HepG2 (cell line): Measurements from ENCODE around the gene LGALS7B. TPM values are rescaled to one million over a fixed set of nuclear protein-coding genes. Genes with fewer than 3 reads are reported as not detected.
A peak's percentile ranks its signal among the peaks of the same experiment; 100 is the strongest.

Experiments
- AGO2 ChIP-seq: fragments of 200-400 bp; formaldehyde crosslinking; optimal IDR thresholded peaks from 2 replicates; pipeline ENCODE3; 2017; ENCODE audit warnings: mild to moderate bottlenecking, low read depth, low read length, moderate library complexity
- DNMT3B ChIP-seq: conservative IDR thresholded peaks from 2 replicates; pipeline ENCODE4 v1.6.1; 2016; ENCODE audit warnings: missing biosample characterization, control low read depth
- GATAD1 ChIP-seq: IDR thresholded peaks from 2 replicates; pipeline ENCODE4 v1.6.1; 2016; ENCODE audit warnings: missing genetic modification reagents, missing compliant biosample characterization
- GATAD2A ChIP-seq: IDR thresholded peaks from 2 replicates; pipeline ENCODE4 v1.6.1; 2016
- HOXD1 ChIP-seq: sonication (generic); formaldehyde crosslinking; IDR thresholded peaks from 2 replicates; pipeline ENCODE4 v1.5.0; 2020; ENCODE audit warnings: missing genetic modification reagents
- ISX ChIP-seq: sonication (generic); formaldehyde crosslinking; conservative IDR thresholded peaks from 2 replicates; pipeline ENCODE4 v1.5.0; 2020; ENCODE audit warnings: missing genetic modification reagents
- KAT7 ChIP-seq: IDR thresholded peaks from 2 replicates; pipeline ENCODE4 v1.6.1; 2018; ENCODE audit warnings: borderline replicate concordance, missing compliant biosample characterization
- MED13 ChIP-seq: sonication (generic); formaldehyde crosslinking; IDR thresholded peaks from 2 replicates; pipeline ENCODE4 v1.5.0; 2020; ENCODE audit warnings: missing genetic modification reagents
- POLR2A ChIP-seq, 2 experiments: IDR thresholded peaks; 2 replicates each; pipeline ENCODE4 v1.6.1; 2011; ENCODE audit warnings: low read depth in 2 of 2, low read length in 2 of 2, mild to moderate bottlenecking in 1 of 2, moderate library complexity in 1 of 2; ENCODE audit not compliant: insufficient read depth in 1 of 2
- POLR2AphosphoS2 ChIP-seq: IDR thresholded peaks from 2 replicates; pipeline ENCODE4 v1.6.1; 2011; ENCODE audit warnings: low read depth, low read length, improper control_type of control experiment
- SMARCC2 ChIP-seq: fragments of 450-650 bp; IDR thresholded peaks from 2 replicates; pipeline ENCODE4 v1.6.1; 2017; ENCODE audit warnings: antibody characterized with exemption, mild to moderate bottlenecking
- SRSF9 ChIP-seq: fragments of 200-400 bp; formaldehyde crosslinking; IDR thresholded peaks from 2 replicates; pipeline ENCODE4 v1.6.1; 2018; ENCODE audit warnings: borderline replicate concordance, mild to moderate bottlenecking, low read depth, low read length; ENCODE audit not compliant: insufficient read depth, poor library complexity, severe bottlenecking
- ZFP36 ChIP-seq: fragments of 150-350 bp; IDR thresholded peaks from 2 replicates; pipeline ENCODE4 v1.6.1; 2018; ENCODE audit warnings: borderline replicate concordance, low read length, low read depth; ENCODE audit not compliant: partially characterized antibody
- ZNF10 ChIP-seq: sonication (generic); formaldehyde crosslinking; IDR thresholded peaks from 2 replicates; pipeline ENCODE4 v1.4.0; 2020; ENCODE audit warnings: mild to moderate bottlenecking, low read depth, missing genetic modification reagents, borderline replicate concordance
- ZNF558 ChIP-seq: sonication (generic); formaldehyde crosslinking; IDR thresholded peaks from 2 replicates; pipeline ENCODE4 v1.9.0; 2022; ENCODE audit warnings: mild to moderate bottlenecking, missing genetic modification reagents, borderline replicate concordance
- ZNF850 ChIP-seq: sonication (generic); formaldehyde crosslinking; conservative IDR thresholded peaks from 2 replicates; pipeline ENCODE4 v1.9.0; 2021; ENCODE audit warnings: mild to moderate bottlenecking, missing genetic modification reagents
- polyA plus RNA-seq, 8 experiments: library from polyadenylated mRNA; depleted of rRNA in 3 of 8; stranded (reverse) in 7 of 8; unstranded in 1 of 8; fragments of >200 nt; fragmentation: Illumina TruSeq in 4 of 8; extraction: Trizol in 4 of 8; gene quantifications; 2 replicates each; pipeline versions ENCODE4 v1.2.1 to v1.2.3, GENCODE V29; 2011 to 2016; ENCODE audit warnings: low read depth in 4 of 8, missing spikeins in 1 of 8, mixed read lengths in 1 of 8; ENCODE audit not compliant: insufficient read depth in 1 of 8
- total RNA-seq, 5 experiments: library from RNA; depleted of rRNA; stranded (reverse); fragments of >200 nt; fragmentation: Illumina TruSeq; extraction: Trizol; gene quantifications; 2 replicates each; pipeline ENCODE4 v1.2.3, GENCODE V29; 2016; ENCODE audit warnings: low read depth in 1 of 5
- TF ChIP-seq, protein P1 (sequence below): sonication (generic); formaldehyde crosslinking; IDR thresholded peaks from 2 replicates; pipeline ENCODE4 v1.5.0; 2020; ENCODE audit warnings: missing genetic modification reagents
- TF ChIP-seq, protein P2 (sequence below): IDR thresholded peaks from 2 replicates; pipeline ENCODE4 v1.6.1; 2016; ENCODE audit warnings: low read depth, missing genetic modification reagents, missing compliant biosample characterization
- TF ChIP-seq, protein P3 (sequence below): sonication (generic); formaldehyde crosslinking; IDR thresholded peaks from 2 replicates; pipeline ENCODE4 v1.8.1; 2023; ENCODE audit warnings: mild to moderate bottlenecking, missing genetic modification reagents
- TF ChIP-seq, protein P4 (sequence below): IDR thresholded peaks from 2 replicates; pipeline ENCODE4 v1.6.1; 2012; ENCODE audit warnings: inconsistent platforms

LGALS7B gene
- total and polyA plus RNA-seq, 2 of the 13 experiments (the other 11 are each of a cell fraction or from before 2014, with no cell fraction given) = 1.7 to 2.1 TPM

DNA sequence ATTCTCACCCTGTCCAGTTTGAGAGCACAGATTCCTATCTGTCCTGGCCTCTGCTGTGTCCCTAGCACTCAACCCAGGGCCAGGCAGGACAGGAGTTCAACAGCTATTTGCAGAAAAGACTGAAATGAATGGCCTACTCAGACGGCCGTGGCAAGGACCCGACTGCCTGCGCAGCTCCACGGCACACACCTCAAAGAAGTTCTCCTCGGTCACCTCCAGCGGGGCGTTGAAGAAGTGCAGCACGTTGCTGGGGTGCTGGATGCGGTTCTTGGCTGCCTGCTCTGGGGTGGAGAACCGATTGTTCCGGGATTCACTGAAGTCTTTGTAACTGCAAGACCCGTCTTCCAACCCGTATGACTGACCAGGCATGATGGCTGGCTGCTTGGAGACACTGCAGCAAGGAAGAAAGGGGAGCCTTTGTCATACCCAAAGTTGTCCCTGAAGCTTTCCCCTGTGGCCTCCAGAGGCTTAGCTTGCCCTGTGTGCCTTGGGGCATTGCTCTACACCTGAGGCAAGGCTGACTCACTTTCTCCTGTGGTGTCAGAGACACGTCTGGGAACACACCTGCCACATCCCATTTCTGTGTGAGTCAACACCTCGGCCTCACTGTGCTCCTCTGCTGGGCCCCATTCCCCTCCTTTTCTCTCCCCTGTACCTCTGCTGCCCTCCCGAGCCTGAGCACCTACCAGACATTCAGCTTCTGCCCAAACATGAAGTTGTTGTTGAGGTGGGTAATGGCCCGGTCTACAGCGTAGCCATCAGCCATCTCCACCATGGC, 49.4 kb downstream of the LGALS7B start (continued):
- no peak for TF ChIP-seq SRSF9
- no peak for TF ChIP-seq HOXD1
- TF ChIP-seq, protein P1, sequence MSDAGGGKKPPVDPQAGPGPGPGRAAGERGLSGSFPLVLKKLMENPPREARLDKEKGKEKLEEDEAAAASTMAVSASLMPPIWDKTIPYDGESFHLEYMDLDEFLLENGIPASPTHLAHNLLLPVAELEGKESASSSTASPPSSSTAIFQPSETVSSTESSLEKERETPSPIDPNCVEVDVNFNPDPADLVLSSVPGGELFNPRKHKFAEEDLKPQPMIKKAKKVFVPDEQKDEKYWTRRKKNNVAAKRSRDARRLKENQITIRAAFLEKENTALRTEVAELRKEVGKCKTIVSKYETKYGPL (CRISPR knock-in tag) = no peak
- TF ChIP-seq ZNF850 (CRISPR knock-in tag) = no peak
- no peak for TF ChIP-seq DNMT3B (CRISPR knock-in tag)
- peak in 1 of 2 experiments; percentile 8; a peak in 2 of 4 replicates for TF ChIP-seq POLR2A (IDR thresholded peaks at IDR 0.05; ENCODE audit: insufficient read depth in 1 of 2, low read depth in 2 of 2, low read length in 2 of 2)
- TF ChIP-seq GATAD1 (CRISPR knock-in tag) = no peak
- no peak for TF ChIP-seq ISX (CRISPR knock-in tag)
- TF ChIP-seq KAT7 (CRISPR knock-in tag) = no peak
- no peak for TF ChIP-seq SMARCC2
- no peak for TF ChIP-seq GATAD2A (CRISPR knock-in tag)
- TF ChIP-seq, protein P2, sequence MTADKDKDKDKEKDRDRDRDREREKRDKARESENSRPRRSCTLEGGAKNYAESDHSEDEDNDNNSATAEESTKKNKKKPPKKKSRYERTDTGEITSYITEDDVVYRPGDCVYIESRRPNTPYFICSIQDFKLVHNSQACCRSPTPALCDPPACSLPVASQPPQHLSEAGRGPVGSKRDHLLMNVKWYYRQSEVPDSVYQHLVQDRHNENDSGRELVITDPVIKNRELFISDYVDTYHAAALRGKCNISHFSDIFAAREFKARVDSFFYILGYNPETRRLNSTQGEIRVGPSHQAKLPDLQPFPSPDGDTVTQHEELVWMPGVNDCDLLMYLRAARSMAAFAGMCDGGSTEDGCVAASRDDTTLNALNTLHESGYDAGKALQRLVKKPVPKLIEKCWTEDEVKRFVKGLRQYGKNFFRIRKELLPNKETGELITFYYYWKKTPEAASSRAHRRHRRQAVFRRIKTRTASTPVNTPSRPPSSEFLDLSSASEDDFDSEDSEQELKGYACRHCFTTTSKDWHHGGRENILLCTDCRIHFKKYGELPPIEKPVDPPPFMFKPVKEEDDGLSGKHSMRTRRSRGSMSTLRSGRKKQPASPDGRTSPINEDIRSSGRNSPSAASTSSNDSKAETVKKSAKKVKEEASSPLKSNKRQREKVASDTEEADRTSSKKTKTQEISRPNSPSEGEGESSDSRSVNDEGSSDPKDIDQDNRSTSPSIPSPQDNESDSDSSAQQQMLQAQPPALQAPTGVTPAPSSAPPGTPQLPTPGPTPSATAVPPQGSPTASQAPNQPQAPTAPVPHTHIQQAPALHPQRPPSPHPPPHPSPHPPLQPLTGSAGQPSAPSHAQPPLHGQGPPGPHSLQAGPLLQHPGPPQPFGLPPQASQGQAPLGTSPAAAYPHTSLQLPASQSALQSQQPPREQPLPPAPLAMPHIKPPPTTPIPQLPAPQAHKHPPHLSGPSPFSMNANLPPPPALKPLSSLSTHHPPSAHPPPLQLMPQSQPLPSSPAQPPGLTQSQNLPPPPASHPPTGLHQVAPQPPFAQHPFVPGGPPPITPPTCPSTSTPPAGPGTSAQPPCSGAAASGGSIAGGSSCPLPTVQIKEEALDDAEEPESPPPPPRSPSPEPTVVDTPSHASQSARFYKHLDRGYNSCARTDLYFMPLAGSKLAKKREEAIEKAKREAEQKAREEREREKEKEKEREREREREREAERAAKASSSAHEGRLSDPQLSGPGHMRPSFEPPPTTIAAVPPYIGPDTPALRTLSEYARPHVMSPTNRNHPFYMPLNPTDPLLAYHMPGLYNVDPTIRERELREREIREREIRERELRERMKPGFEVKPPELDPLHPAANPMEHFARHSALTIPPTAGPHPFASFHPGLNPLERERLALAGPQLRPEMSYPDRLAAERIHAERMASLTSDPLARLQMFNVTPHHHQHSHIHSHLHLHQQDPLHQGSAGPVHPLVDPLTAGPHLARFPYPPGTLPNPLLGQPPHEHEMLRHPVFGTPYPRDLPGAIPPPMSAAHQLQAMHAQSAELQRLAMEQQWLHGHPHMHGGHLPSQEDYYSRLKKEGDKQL (CRISPR knock-in tag) = no peak
- TF ChIP-seq AGO2 = peak; percentile 82
- TF ChIP-seq, protein P3, sequence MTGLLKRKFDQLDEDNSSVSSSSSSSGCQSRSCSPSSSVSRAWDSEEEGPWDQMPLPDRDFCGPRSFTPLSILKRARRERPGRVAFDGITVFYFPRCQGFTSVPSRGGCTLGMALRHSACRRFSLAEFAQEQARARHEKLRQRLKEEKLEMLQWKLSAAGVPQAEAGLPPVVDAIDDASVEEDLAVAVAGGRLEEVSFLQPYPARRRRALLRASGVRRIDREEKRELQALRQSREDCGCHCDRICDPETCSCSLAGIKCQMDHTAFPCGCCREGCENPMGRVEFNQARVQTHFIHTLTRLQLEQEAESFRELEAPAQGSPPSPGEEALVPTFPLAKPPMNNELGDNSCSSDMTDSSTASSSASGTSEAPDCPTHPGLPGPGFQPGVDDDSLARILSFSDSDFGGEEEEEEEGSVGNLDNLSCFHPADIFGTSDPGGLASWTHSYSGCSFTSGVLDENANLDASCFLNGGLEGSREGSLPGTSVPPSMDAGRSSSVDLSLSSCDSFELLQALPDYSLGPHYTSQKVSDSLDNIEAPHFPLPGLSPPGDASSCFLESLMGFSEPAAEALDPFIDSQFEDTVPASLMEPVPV (CRISPR knock-in tag) = no peak
- no peak for TF ChIP-seq ZFP36
- no peak for TF ChIP-seq ZNF558 (CRISPR knock-in tag)
- no peak for TF ChIP-seq ZNF10 (CRISPR knock-in tag)
- TF ChIP-seq, protein P4, sequence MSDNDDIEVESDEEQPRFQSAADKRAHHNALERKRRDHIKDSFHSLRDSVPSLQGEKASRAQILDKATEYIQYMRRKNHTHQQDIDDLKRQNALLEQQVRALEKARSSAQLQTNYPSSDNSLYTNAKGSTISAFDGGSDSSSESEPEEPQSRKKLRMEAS = no peak
- peak; percentile 9; the same call in 1 of the 2 replicates for TF ChIP-seq POLR2AphosphoS2
- no peak for TF ChIP-seq MED13 (CRISPR knock-in tag)
